ENCODE measurements around the gene MLLT6.
A peak's percentile ranks its signal among the peaks of the same experiment; 100 is the strongest.

The MLLT6 gene

GRCh38 chr17:38704606-38705522 is at the start of gene MLLT6:
Gene MLLT6, plus strand, starts transcription at chr17:38705273. Its CDS starts 360 bp downstream, at chr17:38705633.
- peak; percentile 87 for DNase-seq

- no peak for DNase-seq
Measured at GRCh38 chr17:38656959-38657823, 47.9 kb upstream of the MLLT6 start.

- DNase-seq, result no peak
Measured at GRCh38 chr17:38657824-38658740, 47.0 kb upstream of the MLLT6 start.

- DNase-seq, result no peak
Measured at GRCh38 chr17:38658741-38659345, 46.2 kb upstream of the MLLT6 start.

- DNase-seq, result no peak
Measured at GRCh38 chr17:38659415-38659814, 45.7 kb upstream of the MLLT6 start.

- DNase-seq, result no peak
Measured at GRCh38 chr17:38660097-38661025, 44.7 kb upstream of the MLLT6 start.

- DNase-seq, result peak; percentile 37
Measured at GRCh38 chr17:38663125-38663751, 41.8 kb upstream of the MLLT6 start.

GRCh38 chr17:38663964-38664644 is 41.0 kb upstream of the MLLT6 start:
- DNase-seq, result no peak

GRCh38 chr17:38667099-38667786 is 37.8 kb upstream of the MLLT6 start:
- peak; percentile 54 for DNase-seq

GRCh38 chr17:38667787-38668122 is 37.3 kb upstream of the MLLT6 start:
- DNase-seq, result no peak

GRCh38 chr17:38669520-38669919 is 35.6 kb upstream of the MLLT6 start:
- DNase-seq, result no peak

- no peak for DNase-seq
Measured at GRCh38 chr17:38671939-38672720, 32.9 kb upstream of the MLLT6 start.

GRCh38 chr17:38672788-38673706 is 32.0 kb upstream of the MLLT6 start:
- DNase-seq, result no peak

GRCh38 chr17:38673707-38674013 is 31.4 kb upstream of the MLLT6 start:
- no peak for DNase-seq

GRCh38 chr17:38674014-38674748 is 30.9 kb upstream of the MLLT6 start:
- peak; percentile 40 for DNase-seq

GRCh38 chr17:38674749-38675615 is 30.1 kb upstream of the MLLT6 start, which contains the start of gene EPOP:
Gene EPOP, minus strand, starts transcription at chr17:38674957. Its CDS starts 462 bp downstream, at chr17:38674495.
- DNase-seq, result peak; percentile 93

Data from activated CD8-positive, alpha-beta memory T cell treated with anti-CD3 and anti-CD28 coated beads, Interleukin-2, amount 50 U/mL, for 4 hours (primary cell).